ENCODE results near the gene SFI1.
"Not testable (repeated sequence)": the region's sequence is repeated elsewhere in the genome, so short reads cannot be mapped to it uniquely, and the experiment has no call there.

Gene SFI1

GRCh38 chr22:31652911-31653684 is 156.8 kb downstream of the SFI1 start:
- Histone ChIP-seq H3K27me3 (ENCODE audit: insufficient read depth, low read length) (no peaks in the 10 kb centered on the region), H3K27ac (ENCODE audit: low read length) (no peak overlapping the region), H3K4me3 (ENCODE audit: low read length) (no peak overlapping the region), H3K9me3 (ENCODE audit: insufficient read depth, low read depth, low read length) (no peaks in the 10 kb centered on the region), H3K4me1 (ENCODE audit: insufficient read depth, low read length) (peaks cover 4% of the 10 kb centered on the region), H3K9ac (ENCODE audit: low read depth, low read length) (no peak overlapping the region), H3K36me3 (ENCODE audit: insufficient read depth, low read depth, low read length) (peaks cover 14% of the 10 kb centered on the region)

DNA sequence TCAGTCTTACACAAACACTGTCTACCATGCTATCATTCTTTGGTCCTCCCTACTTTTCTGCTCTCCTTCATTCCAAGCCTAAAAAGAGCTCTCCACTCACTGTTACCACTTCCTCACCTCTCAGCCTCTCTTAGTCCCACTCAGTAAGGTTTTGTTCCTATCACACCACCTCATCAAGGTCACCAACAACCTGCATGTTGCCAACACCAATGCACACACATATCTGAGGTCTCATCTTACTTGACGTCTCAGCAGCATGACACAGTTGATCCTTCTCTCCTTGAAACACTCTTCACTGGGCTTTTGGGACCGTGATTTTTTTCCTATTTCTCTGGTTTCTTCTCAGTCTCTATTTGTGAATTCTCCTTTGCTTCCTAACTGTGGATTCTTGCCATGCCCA is 157.6 kb downstream of the SFI1 start:
- H3K4me1 ChIP-seq (ENCODE audit: insufficient read depth, low read length), result 0 out of 2 replicates have a peak, but pooled peaks cover 2% of the 10 kb centered on the region
- no peak overlapping the region for H3K4me3 ChIP-seq (ENCODE audit: low read length)
- peaks cover 9% of the 10 kb centered on the region for H3K36me3 ChIP-seq (ENCODE audit: insufficient read depth, low read depth, low read length)
- H3K9me3 ChIP-seq (ENCODE audit: insufficient read depth, low read depth, low read length), result no peaks in the 10 kb centered on the region
- no peak overlapping the region for H3K9ac ChIP-seq (ENCODE audit: low read depth, low read length)
- no peaks in the 10 kb centered on the region for H3K27me3 ChIP-seq (ENCODE audit: insufficient read depth, low read length)
- no peak overlapping the region for H3K27ac ChIP-seq (ENCODE audit: low read length)

- Histone ChIP-seq H3K36me3 (ENCODE audit: insufficient read depth, low read depth, low read length) (peaks cover 6% of the 10 kb centered on the region; the same call in 1 of the 2 replicates), H3K9me3 (ENCODE audit: insufficient read depth, low read depth, low read length) (no peaks in the 10 kb centered on the region), H3K4me1 (ENCODE audit: insufficient read depth, low read length) (0 out of 2 replicates have a peak, but pooled peaks cover 2% of the 10 kb centered on the region), H3K9ac (ENCODE audit: low read depth, low read length) (no peak overlapping the region), H3K27me3 (ENCODE audit: insufficient read depth, low read length) (no peaks in the 10 kb centered on the region), H3K27ac (ENCODE audit: low read length) (no peak overlapping the region), H3K4me3 (ENCODE audit: low read length) (no peak overlapping the region)
Measured at GRCh38 chr22:31654408-31654807, 158.1 kb downstream of the SFI1 start.

GRCh38 chr22:31659246-31659645 is 162.9 kb downstream of the SFI1 start:
- no peaks in the 10 kb centered on the region for H3K36me3 ChIP-seq (ENCODE audit: insufficient read depth, low read depth, low read length)
- H3K9me3 ChIP-seq (ENCODE audit: insufficient read depth, low read depth, low read length), result no peaks in the 10 kb centered on the region
- no peak overlapping the region for H3K4me3 ChIP-seq (ENCODE audit: low read length)
- 0 out of 2 replicates have a peak, but pooled peaks cover 3% of the 10 kb centered on the region for H3K4me1 ChIP-seq (ENCODE audit: insufficient read depth, low read length)
- H3K9ac ChIP-seq (ENCODE audit: low read depth, low read length), result no peak overlapping the region
- H3K27me3 ChIP-seq (ENCODE audit: insufficient read depth, low read length), result no peaks in the 10 kb centered on the region
- no peak overlapping the region for H3K27ac ChIP-seq (ENCODE audit: low read length)

GRCh38 chr22:31660860-31661341 is 164.6 kb downstream of the SFI1 start:
- not testable (repeated sequence) for H3K27ac ChIP-seq (ENCODE audit: low read length); H3K27me3 ChIP-seq (ENCODE audit: insufficient read depth, low read length); H3K9me3 ChIP-seq (ENCODE audit: insufficient read depth, low read depth, low read length); H3K36me3 ChIP-seq (ENCODE audit: insufficient read depth, low read depth, low read length); H3K4me1 ChIP-seq (ENCODE audit: insufficient read depth, low read length)
- Histone ChIP-seq H3K4me3 (ENCODE audit: low read length) (peak overlapping the region; percentile 94), H3K9ac (ENCODE audit: low read depth, low read length) (peak overlapping the region; percentile 86; the same call in 1 of the 2 replicates)

GRCh38 chr22:31661851-31662667 is 165.7 kb downstream of the SFI1 start, which contains the start of gene PISD:
Gene PISD (minus strand): TSS chr22:31662215. CDS start chr22:31662208, 7 bp downstream.
- Histone ChIP-seq H3K27ac (ENCODE audit: low read length) (peak within 1 kb of the TSS; percentile 15), H3K9me3 (ENCODE audit: insufficient read depth, low read depth, low read length) (no peaks in the 10 kb centered on the region), H3K9ac (ENCODE audit: low read depth, low read length) (peak within 1 kb of the TSS; percentile 86), H3K27me3 (ENCODE audit: insufficient read depth, low read length) (no peaks in the 10 kb centered on the region), H3K4me3 (ENCODE audit: low read length) (peak within 1 kb of the TSS; percentile 94), H3K36me3 (ENCODE audit: insufficient read depth, low read depth, low read length) (no peaks in the 10 kb centered on the region), H3K4me1 (ENCODE audit: insufficient read depth, low read length) (0 out of 2 replicates have a peak, but pooled peaks cover 3% of the 10 kb centered on the region)

GRCh38 chr22:31662668-31663037 is 166.3 kb downstream of the SFI1 start:
- peak overlapping the region; percentile 86; the same call in 1 of the 2 replicates for H3K9ac ChIP-seq (ENCODE audit: low read depth, low read length)
- no peaks in the 10 kb centered on the region for H3K27me3 ChIP-seq (ENCODE audit: insufficient read depth, low read length)
- no peaks in the 10 kb centered on the region for H3K9me3 ChIP-seq (ENCODE audit: insufficient read depth, low read depth, low read length)
- no peaks in the 10 kb centered on the region for H3K36me3 ChIP-seq (ENCODE audit: insufficient read depth, low read depth, low read length)
- peak overlapping the region; percentile 15 for H3K27ac ChIP-seq (ENCODE audit: low read length)
- peak overlapping the region; percentile 94 for H3K4me3 ChIP-seq (ENCODE audit: low read length)
- H3K4me1 ChIP-seq (ENCODE audit: insufficient read depth, low read length), result 0 out of 2 replicates have a peak, but pooled peaks cover 3% of the 10 kb centered on the region

Measured in iPS-20b (cell line).